Sigmoid colon (tissue), 7 donors: ENCODE measurements around the gene NAA25. TPM values are rescaled to one million over a fixed set of nuclear protein-coding genes. Genes with fewer than 3 reads are reported as not detected.

ENCODE experiments used
- DNase-seq: peaks from one replicate; pipeline ENCODE4 v3.0.0-alpha.2; 2019
- H3K27ac ChIP-seq, 4 donors: fragments of 200-600 bp; sonication (generic); one replicate each; pipeline ENCODE4 v1.5.1; 2016 to 2019; ENCODE audit warnings: mild to moderate bottlenecking in 1 of 4
- H3K27me3 ChIP-seq, 3 donors: fragments of 200-600 bp; sonication (generic); one replicate each; pipeline ENCODE4 v1.5.1; 2019; ENCODE audit warnings: mild to moderate bottlenecking in 1 of 3
- H3K36me3 ChIP-seq, 4 donors: fragments of 200-600 bp; sonication (generic); one replicate each; pipeline ENCODE4 v1.5.1; 2016 to 2019
- H3K4me1 ChIP-seq, 4 donors: fragments of 200-600 bp; sonication (generic); one replicate each; pipeline ENCODE4 v1.5.1; 2017 to 2019
- H3K4me3 ChIP-seq, 4 donors: fragments of 200-600 bp; sonication (generic); one replicate each; pipeline ENCODE4 v1.5.1; 2017 to 2019; ENCODE audit warnings: mild to moderate bottlenecking in 2 of 4, moderate library complexity in 1 of 4
- H3K9me3 ChIP-seq, 4 donors: fragments of 200-600 bp in 3 of 4; sonication (generic) in 3 of 4; one replicate each; pipeline versions ENCODE4 v1.5.1 to v1.6.1; 2013 to 2019
- EP300 ChIP-seq, 4 donors: sonication (generic); formaldehyde crosslinking; IDR thresholded peaks; one replicate each; pipeline ENCODE4 v1.6.1; 2017; ENCODE audit warnings: antibody characterized with exemption in 4 of 4
- POLR2A ChIP-seq, 2 donors: fragments of 450-650 bp; IDR thresholded peaks; one replicate each; pipeline ENCODE4 v1.6.1; 2016; ENCODE audit warnings: antibody characterized with exemption in 2 of 2, mild to moderate bottlenecking in 2 of 2, moderate library complexity in 2 of 2
- POLR2AphosphoS5 ChIP-seq, 4 donors: sonication (generic); formaldehyde crosslinking; IDR thresholded peaks; one replicate each; pipeline ENCODE4 v1.6.1; 2017; ENCODE audit warnings: antibody characterized with exemption in 4 of 4
- WGBS, 2 donors: extraction: QIAGEN DNeasy Blood & Tissue Kit; methylation state at CpG; one replicate each; pipeline ENCODE4 v1.1.7; 2013; 5-methylcytosine and 5-hydroxymethylcytosine counted together
- intact Hi-C: fragments of 100-400 bp; cut with DNase I; formaldehyde crosslinking; loops from one replicate; pipeline ENCODE4 v1.15.1; 2023
- polyA plus RNA-seq, 3 donors: library from polyadenylated mRNA; stranded (reverse); fragments of 200-250 nt; gene quantifications; one replicate each; pipeline ENCODE4 v1.2.3, GENCODE V29; 2013
- total RNA-seq, 4 donors: library from RNA; depleted of rRNA; stranded (reverse); fragments of >200 nt; gene quantifications; one replicate each; pipeline ENCODE4 v1.1.0, GENCODE V29; 2016
- TF ChIP-seq, protein P1 (sequence below), 4 experiments: fragments of 450-650 bp in 3 of 4; fragments of 200-600 bp in 1 of 4; IDR thresholded peaks; one replicate each; pipeline ENCODE4 v1.5.1; 2016 to 2019; ENCODE audit warnings: antibody characterized with exemption in 4 of 4, mild to moderate bottlenecking in 3 of 4, moderate library complexity in 2 of 4
- donor health status: healthy with polysubstance abuse.
- donor health status: Bipolar disorder and iron deficiency.
- donor health status: healthy.

The NAA25 gene
- total and polyA plus RNA-seq, 7 donors: 0.60 to 26.6 (median 21.6) TPM

DNA sequence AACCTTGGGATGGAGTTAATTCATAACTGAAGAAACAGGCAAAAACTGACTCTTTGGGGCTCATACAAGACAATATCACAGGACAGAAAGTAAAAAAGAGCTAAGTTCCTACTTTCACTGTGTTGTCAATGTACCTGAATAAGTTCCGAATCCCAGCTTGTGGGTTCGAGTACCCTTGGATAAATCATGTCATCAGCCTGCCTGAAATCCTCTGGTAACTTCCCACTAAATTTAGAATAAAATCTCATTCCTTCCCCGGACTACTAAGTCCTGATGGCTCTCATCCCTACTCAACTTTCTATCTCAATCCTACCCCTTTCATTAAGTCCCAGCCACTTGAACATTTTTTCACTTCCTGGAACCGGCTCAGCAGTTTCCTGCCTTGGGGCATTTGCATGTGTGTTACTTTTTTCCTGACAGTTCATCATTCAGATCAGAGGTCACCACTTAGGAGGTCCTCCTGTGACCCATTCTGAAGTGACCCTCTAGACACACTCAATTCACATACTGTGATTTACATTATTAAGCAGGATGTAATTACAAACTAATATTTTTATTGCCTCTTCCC lies 82.7 kb downstream of the NAA25 start:
- no peak for TF ChIP-seq EP300 (IDR thresholded peaks at IDR 0.05)
- no peak for TF ChIP-seq POLR2A (IDR thresholded peaks at IDR 0.05)
- TF ChIP-seq POLR2AphosphoS5 (IDR thresholded peaks at IDR 0.05): no peak
- TF ChIP-seq, protein P1, sequence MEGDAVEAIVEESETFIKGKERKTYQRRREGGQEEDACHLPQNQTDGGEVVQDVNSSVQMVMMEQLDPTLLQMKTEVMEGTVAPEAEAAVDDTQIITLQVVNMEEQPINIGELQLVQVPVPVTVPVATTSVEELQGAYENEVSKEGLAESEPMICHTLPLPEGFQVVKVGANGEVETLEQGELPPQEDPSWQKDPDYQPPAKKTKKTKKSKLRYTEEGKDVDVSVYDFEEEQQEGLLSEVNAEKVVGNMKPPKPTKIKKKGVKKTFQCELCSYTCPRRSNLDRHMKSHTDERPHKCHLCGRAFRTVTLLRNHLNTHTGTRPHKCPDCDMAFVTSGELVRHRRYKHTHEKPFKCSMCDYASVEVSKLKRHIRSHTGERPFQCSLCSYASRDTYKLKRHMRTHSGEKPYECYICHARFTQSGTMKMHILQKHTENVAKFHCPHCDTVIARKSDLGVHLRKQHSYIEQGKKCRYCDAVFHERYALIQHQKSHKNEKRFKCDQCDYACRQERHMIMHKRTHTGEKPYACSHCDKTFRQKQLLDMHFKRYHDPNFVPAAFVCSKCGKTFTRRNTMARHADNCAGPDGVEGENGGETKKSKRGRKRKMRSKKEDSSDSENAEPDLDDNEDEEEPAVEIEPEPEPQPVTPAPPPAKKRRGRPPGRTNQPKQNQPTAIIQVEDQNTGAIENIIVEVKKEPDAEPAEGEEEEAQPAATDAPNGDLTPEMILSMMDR (IDR thresholded peaks at IDR 0.05): no peak
- no peak overlapping the region for H3K4me3 ChIP-seq
- H3K36me3 ChIP-seq: peaks cover 3 to 71% (median 14%) of the 10 kb centered on the region in 4 donors
- WGBS, 2 donors: 76 to 84% methylated on average over 4 of the region's 4 CpGs
- no peaks in the 10 kb centered on the region for H3K27me3 ChIP-seq
- intact Hi-C loops: no loop called here
- H3K4me1 ChIP-seq: no peaks in the 10 kb centered on the region
- no peak overlapping the region for H3K27ac ChIP-seq
- no peak for DNase-seq
- H3K9me3 ChIP-seq: no peaks in the 10 kb centered on the region

DNA sequence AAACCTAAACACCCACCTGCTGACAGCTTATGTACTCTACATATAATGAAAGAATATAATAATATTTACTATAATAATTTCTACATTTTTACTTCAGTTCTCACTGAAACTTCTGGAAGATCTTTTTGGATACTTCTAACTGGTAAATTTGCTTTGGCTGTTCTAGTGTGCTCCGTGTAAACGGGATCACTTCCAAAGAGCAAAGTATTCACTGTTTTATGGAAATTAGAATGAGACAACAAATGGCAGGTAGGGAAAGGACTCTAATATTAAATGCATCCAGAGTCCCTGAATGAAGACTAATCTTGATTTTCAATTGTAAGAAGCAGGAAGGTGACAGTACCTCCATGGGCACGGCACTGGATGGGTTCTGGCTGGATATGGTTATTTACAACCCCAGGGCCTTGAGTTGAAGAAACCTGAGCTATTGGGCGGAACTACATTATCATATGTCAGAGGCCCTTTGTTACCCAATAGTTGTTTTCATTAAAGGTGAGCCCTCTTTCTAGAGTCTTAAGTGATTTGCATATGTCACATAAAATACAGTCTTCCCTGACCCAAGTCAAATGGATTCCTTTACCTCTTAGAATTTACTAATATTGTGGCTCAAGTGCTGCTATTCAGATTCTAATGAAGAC lies 84.7 kb downstream of the NAA25 start:
- Histone ChIP-seq H3K27ac (no peak overlapping the region), H3K36me3 (peaks cover 0 to 70% (median 16%) of the 10 kb centered on the region in 4 donors), H3K4me3 (no peak overlapping the region), H3K9me3 (no peaks in the 10 kb centered on the region), H3K27me3 (no peaks in the 10 kb centered on the region), H3K4me1 (peaks cover 0 to 8% (median 2%) of the 10 kb centered on the region in 4 donors)
- TF ChIP-seq EP300 (IDR thresholded peaks at IDR 0.05) (no peak), POLR2AphosphoS5 (IDR thresholded peaks at IDR 0.05) (no peak), POLR2A (IDR thresholded peaks at IDR 0.05) (no peak)
- TF ChIP-seq, protein P1 (IDR thresholded peaks at IDR 0.05): no peak
- 86 to 91% methylated on average over 4 of the region's 4 CpGs for WGBS, 2 donors
- intact Hi-C loops: no loop called here
- DNase-seq: no peak

DNA sequence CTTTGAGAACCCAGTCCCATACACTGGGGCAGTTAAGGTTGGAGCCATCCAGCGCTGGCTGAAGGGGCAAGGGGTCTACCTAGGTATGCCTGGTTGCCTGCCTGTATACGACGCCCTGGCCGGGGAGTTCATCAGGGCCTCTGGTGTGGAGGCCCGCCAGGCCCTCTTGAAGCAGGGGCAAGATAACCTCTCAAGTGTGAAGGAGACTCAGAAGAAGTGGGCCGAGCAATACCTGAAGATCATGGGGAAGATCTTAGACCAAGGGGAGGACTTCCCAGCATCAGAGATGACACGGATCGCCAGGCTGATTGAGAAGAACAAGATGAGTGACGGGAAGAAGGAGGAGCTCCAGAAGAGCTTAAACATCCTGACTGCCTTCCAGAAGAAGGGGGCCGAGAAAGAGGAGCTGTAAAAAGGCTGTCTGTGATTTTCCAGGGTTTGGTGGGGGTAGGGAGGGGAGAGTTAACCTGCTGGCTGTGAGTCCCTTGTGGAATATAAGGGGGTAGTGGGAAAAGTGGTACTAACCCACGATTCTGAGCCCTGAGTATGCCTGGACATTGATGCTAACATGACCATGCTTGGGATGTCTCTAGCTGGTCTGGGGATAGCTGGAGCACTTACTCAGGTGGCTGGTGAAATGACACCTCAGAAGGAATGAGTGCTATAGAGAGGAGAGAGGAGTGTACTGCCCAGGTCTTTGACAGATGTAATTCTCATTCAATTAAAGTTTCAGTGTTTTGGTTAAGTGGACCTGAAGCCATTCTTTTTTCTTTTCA lies 86.2 kb downstream of the NAA25 start:
- Histone ChIP-seq H3K27me3 (no peaks in the 10 kb centered on the region), H3K4me1 (peaks cover 0 to 19% (median 3%) of the 10 kb centered on the region in 4 donors), H3K4me3 (no peak overlapping the region), H3K9me3 (no peaks in the 10 kb centered on the region), H3K27ac (no peak overlapping the region), H3K36me3 (peaks cover 0 to 68% (median 13%) of the 10 kb centered on the region in 4 donors)
- 89 to 92% methylated on average over 11 of the region's 11 CpGs for WGBS, 2 donors
- intact Hi-C loops: no loop called here
- DNase-seq: no peak
- TF ChIP-seq, protein P1 (IDR thresholded peaks at IDR 0.05): no peak
- TF ChIP-seq EP300 (IDR thresholded peaks at IDR 0.05) (no peak), POLR2A (IDR thresholded peaks at IDR 0.05) (no peak)

DNA sequence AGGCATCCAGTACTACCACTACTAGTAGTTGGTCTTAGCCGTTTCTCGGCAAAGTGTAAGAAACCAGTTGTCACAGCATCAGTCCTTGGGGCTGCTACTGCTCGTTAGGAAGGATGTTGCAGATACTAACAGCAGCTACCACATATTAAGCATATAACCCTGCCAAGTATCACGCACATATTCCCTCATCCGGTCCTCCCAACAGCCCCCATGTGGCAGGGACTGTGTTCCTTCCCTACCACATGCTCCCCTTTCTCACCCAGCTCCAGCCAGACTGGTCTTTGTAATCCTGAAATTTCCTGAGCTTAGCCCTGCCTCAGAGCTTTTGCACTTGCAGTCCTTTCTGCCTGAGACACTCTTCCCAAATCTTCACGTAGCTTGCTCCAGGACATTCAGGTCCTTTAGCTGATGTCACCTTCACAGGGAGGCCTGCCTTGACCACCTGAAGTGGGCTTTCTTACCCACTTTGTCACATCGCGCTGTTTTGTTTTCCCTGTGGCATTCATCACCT lies 87.6 kb downstream of the NAA25 start:
- Histone ChIP-seq H3K36me3 (peaks cover 0 to 80% (median 13%) of the 10 kb centered on the region in 4 donors), H3K4me1 (peaks cover 0 to 19% (median 3%) of the 10 kb centered on the region in 4 donors), H3K27me3 (no peaks in the 10 kb centered on the region), H3K4me3 (no peak overlapping the region), H3K9me3 (no peaks in the 10 kb centered on the region), H3K27ac (no peak overlapping the region)
- intact Hi-C loops: no loop called here
- WGBS, 2 donors: 90 to 92% methylated on average over 8 of the region's 8 CpGs
- no peak for DNase-seq
- TF ChIP-seq, protein P1 (IDR thresholded peaks at IDR 0.05): no peak
- peak in 1 of 4 donors; percentile 7 for TF ChIP-seq POLR2AphosphoS5 (IDR thresholded peaks at IDR 0.05)
